Activated naive CD8-positive, alpha-beta T cell treated with anti-CD3 and anti-CD28 coated beads, Interleukin-2, amount 50 U/mL, for 16 hours (primary cell): ENCODE results near the gene DISP1.
A peak's percentile ranks its signal among the peaks of the same experiment; 100 is the strongest.

Source experiments
- DNase-seq: peaks from one replicate; pipeline ENCODE4 v3.0.0-alpha.2; 2020; ENCODE audit warnings: low read depth, low spot score

DISP1 gene

GRCh38 chr1:222814536-222815439, at the start of gene DISP1:
TSS of gene DISP1 (plus strand) at chr1:222815039. CDS start at chr1:222942824, 127,785 bp downstream.
- DNase-seq = peak; percentile 51

DNA sequence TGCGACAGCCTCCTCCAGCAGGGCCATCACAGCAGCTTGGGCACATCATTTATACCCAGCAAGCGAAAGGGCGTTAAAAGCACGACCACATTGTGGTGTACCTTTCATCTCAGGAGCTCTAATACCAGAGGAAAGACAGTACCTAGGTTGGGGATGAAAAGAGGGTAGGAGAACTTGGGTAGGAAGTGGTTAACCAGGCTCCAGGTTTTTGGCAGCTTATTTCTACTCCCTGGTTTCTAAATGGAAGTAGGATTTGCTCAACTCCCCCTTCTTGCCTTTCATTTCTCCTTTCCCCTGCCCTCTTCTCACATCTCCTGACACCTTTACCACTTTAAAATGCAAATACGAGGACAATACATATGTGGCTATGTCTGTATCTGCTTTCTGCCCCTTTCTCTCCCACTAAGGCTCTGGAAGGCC, 47.7 kb upstream of the DISP1 start:
- no peak for DNase-seq

DNA sequence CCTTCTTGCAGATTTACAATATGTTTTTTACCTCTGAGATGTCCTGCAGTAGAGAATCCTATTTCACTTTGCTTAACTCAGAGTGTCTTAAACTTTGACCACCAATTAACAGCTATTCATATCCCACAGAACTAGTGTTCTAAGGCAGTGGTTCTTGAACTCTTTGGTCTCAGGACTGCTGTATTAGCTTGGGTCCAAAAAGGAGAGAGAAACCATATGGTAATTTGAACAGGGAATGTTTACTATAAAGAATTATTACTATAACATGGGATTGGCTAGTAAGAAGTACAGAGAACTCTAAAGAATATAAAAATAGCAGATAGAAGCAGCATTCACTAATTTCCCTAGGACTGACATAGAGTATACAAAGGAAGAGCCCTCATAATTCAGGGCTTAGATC, 46.2 kb upstream of the DISP1 start:
- DNase-seq = no peak

- DNase-seq = no peak
Observed at GRCh38 chr1:222769181-222769580, 45.7 kb upstream of the DISP1 start.

GRCh38 chr1:222769971-222770620, 44.7 kb upstream of the DISP1 start:
- DNase-seq = no peak

- no peak for DNase-seq
Observed at GRCh38 chr1:222772996-222773379, 41.9 kb upstream of the DISP1 start.

DNA sequence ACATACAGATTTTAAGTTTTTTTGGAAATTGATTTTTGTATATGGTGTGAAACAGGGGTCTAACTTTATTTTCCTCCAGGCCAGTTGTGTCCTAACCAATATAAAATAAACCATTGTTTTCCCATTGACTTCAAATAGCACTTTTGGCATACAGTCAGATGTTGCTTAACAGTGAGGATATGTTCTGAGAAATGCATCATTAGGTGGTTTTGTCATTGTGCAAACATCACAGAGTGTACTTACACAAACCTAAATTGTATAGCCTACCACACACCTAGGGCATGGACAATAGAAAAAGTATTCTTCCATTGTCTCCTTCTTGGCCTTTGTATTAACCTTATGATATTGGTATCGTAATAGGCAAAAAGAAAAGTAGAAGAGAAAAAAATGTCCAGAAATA, 37.4 kb upstream of the DISP1 start:
- DNase-seq = no peak

GRCh38 chr1:222777977-222778376, 36.9 kb upstream of the DISP1 start:
- DNase-seq = no peak

- no peak for DNase-seq
Observed at GRCh38 chr1:222781251-222781650, 33.6 kb upstream of the DISP1 start.

- no peak for DNase-seq
Observed at GRCh38 chr1:222783051-222783450, 31.8 kb upstream of the DISP1 start.

GRCh38 chr1:222784371-222784770, 30.5 kb upstream of the DISP1 start:
- no peak for DNase-seq

GRCh38 chr1:222784916-222785315, 29.9 kb upstream of the DISP1 start:
- no peak for DNase-seq

DNA sequence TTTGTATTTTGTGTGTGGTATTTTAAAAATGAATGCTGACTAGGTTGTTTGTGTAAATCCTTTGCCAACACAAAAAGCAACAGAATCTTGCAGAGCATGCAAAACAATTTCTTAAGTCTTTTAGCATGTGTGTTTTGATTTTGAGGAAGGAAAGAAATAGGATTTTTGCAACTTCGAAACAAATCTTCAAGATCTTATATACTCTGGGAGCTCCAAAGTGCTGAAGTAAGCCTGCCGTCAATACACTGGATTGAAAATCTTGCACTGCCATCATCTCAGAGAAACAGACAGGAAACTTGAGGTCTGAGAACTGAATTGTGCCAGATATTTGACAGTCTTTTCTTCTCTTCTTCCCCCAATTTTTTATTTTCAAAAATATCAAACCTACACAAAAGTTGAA, 29.3 kb upstream of the DISP1 start:
- DNase-seq = no peak

DNA sequence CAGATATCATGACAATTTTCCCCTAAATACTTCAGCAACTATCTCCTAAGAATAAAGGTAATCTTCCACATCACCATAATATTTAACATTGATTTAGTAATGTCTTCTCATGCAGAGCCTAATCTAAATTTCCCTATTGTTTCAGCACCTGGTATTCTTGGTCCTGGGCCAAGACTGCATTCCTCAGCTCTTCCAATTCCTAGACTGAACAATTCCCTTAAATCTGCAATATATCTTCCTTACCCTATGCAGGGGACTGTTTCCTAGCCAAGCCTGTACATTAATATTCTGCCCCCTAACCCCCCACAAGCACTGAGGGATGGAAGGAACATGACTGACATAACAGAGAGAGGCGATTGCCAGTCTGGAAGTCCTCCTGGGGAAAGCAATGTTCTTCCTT, 28.7 kb upstream of the DISP1 start:
- DNase-seq = no peak

GRCh38 chr1:222787729-222788128, 27.1 kb upstream of the DISP1 start:
- DNase-seq = no peak

DNA sequence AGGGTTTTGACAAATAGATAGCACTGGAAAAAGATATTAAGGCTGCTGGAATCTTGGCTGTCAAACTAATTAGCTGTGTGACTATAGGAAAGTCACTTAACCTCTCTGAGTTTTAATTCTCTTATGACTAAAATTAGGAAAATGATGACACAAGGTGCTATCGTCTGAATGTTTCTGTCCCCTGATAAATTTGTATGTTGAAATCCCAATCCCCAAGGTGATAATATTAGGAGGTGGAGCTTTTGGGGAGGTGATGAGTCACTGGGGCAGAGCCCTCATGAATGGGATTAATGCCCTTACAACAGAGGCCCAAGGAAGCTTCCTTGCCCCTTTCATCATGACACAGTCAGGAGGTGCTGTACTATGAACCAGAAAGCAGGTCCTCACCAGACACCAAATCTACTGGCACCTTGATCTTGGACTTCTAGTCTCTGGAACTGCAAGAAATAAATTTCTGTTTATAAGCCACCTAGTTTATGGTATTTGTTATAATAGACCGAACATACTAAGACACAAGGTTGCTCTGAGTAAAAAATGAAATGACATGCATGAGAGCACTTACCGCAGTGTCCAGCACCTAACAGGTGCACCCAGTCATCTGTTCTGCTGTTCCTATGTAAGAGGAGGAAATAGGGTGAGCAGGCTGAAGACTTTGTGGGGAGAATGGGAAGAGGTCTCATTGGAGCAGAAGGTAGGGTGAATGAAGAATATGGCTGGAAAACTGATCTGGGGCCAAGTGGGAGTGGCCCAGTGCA, 26.3 kb upstream of the DISP1 start:
- DNase-seq = no peak

- no peak for DNase-seq
Observed at GRCh38 chr1:222790115-222790514, 24.7 kb upstream of the DISP1 start.

GRCh38 chr1:222790520-222790919, 24.3 kb upstream of the DISP1 start:
- no peak for DNase-seq

DNA sequence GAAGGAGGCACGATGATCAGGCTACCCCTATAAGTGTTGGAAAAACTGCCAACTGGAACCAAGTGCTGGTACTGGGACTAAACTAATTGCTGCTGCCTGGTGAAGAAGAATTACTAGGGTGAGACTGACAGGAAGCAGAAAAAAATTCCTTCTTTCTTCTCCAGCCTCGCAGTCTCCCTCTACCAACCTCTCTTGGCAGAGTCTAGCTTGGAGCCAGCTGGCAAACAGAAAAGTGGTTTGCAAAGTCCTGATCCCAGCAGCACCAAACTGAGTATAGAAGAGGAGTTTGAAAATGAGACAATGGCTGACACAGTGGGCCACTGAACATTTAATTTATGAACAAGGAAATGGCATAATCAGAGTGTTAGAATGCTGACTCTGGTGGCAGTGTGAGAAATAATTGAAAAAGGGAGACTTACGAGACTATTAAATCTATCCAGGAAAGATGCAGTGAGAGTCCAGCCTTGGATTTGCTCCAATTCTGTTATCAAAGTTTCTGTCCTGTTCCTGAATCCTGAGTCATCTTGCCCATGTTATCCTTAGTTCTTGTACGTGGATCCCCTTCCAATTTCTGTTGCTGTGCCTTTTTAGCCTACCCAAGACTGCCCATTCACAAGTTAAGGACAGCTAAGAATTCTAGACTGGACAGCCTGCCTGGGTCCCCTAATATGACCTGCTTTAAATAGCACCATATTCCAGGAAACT, 23.7 kb upstream of the DISP1 start:
- no peak for DNase-seq

DNA sequence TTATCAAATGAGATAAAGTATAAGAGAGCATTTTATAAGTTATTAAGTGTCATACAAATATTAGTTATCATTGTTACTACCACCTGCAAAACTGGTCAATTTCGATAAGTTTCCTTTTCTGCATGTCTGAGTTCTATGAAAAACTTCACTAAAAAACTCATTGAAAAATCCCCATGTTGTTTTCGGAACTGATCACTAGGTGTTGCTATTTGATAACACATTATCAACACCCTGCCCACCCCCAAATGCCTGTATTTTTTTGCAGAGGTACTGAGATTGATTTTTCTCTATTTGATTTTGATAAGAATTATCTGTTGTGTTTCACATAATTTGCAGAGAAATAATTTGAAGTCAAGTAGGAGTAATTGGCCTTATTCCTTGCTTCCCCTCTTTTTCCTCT, 22.1 kb upstream of the DISP1 start:
- DNase-seq = no peak

GRCh38 chr1:222794656-222795474, 20.0 kb upstream of the DISP1 start:
- DNase-seq = no peak
